ENCODE data around the gene AKAP8L. TPM values are rescaled to one million over a fixed set of nuclear protein-coding genes. Genes with fewer than 3 reads are reported as not detected.

The AKAP8L gene
- total and polyA plus RNA-seq, 2 of the 8 experiments (the other 6 are each of a cell fraction or from before 2014, with no cell fraction given) = 75.1 to 138 TPM

DNA sequence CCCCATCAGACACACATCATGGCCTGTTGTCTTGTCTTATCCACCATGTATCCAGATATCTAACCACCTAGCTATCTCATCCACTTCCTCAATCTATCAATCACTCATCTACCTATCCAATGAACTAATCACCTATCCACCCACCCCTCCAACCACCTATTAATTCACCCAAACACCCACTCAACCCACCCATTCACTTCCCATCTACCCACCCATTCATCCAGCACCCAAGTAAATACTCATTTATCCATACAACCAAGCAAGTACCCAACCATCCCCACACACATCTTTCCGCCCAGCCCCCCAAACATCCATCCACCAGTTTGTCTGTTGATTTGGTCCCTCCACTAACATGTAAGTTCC, 31.7 kb upstream of the AKAP8L start (continued):
- TF ChIP-seq, protein P1, sequence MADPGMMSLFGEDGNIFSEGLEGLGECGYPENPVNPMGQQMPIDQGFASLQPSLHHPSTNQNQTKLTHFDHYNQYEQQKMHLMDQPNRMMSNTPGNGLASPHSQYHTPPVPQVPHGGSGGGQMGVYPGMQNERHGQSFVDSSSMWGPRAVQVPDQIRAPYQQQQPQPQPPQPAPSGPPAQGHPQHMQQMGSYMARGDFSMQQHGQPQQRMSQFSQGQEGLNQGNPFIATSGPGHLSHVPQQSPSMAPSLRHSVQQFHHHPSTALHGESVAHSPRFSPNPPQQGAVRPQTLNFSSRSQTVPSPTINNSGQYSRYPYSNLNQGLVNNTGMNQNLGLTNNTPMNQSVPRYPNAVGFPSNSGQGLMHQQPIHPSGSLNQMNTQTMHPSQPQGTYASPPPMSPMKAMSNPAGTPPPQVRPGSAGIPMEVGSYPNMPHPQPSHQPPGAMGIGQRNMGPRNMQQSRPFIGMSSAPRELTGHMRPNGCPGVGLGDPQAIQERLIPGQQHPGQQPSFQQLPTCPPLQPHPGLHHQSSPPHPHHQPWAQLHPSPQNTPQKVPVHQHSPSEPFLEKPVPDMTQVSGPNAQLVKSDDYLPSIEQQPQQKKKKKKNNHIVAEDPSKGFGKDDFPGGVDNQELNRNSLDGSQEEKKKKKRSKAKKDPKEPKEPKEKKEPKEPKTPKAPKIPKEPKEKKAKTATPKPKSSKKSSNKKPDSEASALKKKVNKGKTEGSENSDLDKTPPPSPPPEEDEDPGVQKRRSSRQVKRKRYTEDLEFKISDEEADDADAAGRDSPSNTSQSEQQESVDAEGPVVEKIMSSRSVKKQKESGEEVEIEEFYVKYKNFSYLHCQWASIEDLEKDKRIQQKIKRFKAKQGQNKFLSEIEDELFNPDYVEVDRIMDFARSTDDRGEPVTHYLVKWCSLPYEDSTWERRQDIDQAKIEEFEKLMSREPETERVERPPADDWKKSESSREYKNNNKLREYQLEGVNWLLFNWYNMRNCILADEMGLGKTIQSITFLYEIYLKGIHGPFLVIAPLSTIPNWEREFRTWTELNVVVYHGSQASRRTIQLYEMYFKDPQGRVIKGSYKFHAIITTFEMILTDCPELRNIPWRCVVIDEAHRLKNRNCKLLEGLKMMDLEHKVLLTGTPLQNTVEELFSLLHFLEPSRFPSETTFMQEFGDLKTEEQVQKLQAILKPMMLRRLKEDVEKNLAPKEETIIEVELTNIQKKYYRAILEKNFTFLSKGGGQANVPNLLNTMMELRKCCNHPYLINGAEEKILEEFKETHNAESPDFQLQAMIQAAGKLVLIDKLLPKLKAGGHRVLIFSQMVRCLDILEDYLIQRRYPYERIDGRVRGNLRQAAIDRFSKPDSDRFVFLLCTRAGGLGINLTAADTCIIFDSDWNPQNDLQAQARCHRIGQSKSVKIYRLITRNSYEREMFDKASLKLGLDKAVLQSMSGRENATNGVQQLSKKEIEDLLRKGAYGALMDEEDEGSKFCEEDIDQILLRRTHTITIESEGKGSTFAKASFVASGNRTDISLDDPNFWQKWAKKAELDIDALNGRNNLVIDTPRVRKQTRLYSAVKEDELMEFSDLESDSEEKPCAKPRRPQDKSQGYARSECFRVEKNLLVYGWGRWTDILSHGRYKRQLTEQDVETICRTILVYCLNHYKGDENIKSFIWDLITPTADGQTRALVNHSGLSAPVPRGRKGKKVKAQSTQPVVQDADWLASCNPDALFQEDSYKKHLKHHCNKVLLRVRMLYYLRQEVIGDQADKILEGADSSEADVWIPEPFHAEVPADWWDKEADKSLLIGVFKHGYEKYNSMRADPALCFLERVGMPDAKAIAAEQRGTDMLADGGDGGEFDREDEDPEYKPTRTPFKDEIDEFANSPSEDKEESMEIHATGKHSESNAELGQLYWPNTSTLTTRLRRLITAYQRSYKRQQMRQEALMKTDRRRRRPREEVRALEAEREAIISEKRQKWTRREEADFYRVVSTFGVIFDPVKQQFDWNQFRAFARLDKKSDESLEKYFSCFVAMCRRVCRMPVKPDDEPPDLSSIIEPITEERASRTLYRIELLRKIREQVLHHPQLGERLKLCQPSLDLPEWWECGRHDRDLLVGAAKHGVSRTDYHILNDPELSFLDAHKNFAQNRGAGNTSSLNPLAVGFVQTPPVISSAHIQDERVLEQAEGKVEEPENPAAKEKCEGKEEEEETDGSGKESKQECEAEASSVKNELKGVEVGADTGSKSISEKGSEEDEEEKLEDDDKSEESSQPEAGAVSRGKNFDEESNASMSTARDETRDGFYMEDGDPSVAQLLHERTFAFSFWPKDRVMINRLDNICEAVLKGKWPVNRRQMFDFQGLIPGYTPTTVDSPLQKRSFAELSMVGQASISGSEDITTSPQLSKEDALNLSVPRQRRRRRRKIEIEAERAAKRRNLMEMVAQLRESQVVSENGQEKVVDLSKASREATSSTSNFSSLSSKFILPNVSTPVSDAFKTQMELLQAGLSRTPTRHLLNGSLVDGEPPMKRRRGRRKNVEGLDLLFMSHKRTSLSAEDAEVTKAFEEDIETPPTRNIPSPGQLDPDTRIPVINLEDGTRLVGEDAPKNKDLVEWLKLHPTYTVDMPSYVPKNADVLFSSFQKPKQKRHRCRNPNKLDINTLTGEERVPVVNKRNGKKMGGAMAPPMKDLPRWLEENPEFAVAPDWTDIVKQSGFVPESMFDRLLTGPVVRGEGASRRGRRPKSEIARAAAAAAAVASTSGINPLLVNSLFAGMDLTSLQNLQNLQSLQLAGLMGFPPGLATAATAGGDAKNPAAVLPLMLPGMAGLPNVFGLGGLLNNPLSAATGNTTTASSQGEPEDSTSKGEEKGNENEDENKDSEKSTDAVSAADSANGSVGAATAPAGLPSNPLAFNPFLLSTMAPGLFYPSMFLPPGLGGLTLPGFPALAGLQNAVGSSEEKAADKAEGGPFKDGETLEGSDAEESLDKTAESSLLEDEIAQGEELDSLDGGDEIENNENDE (IDR thresholded peaks at IDR 0.05; ENCODE audit: insufficient replicate concordance, low read length) = no peak
- no peak for TF ChIP-seq RBBP5 (IDR thresholded peaks at IDR 0.05; ENCODE audit: borderline replicate concordance, low read depth, low read length)
- TF ChIP-seq SAP30 (IDR thresholded peaks at IDR 0.05; ENCODE audit: insufficient read depth, insufficient replicate concordance, low read length) = no peak
- no peak for TF ChIP-seq BRCA1 (IDR thresholded peaks at IDR 0.05; ENCODE audit: low read depth, low read length)
- no peak for TF ChIP-seq CBX8 (IDR thresholded peaks at IDR 0.05; ENCODE audit: borderline replicate concordance, low read depth, low read length)
- no peak for TF ChIP-seq SIX5 (IDR thresholded peaks at IDR 0.05; ENCODE audit: low read depth, low read length)
- TF ChIP-seq SUZ12 (IDR thresholded peaks at IDR 0.05; ENCODE audit: low read length) = no peak
- no peak for TF ChIP-seq POLR2AphosphoS5 (IDR thresholded peaks at IDR 0.05; ENCODE audit: low read depth, low read length)
- no peak for TF ChIP-seq HDAC6 (IDR thresholded peaks at IDR 0.05; ENCODE audit: low read depth, low read length)
- no peak for TF ChIP-seq NANOG (IDR thresholded peaks at IDR 0.05; ENCODE audit: insufficient read depth, low read depth, low read length, poor library complexity, severe bottlenecking)

Measured in H1 (cell line).